NCI-H2107 treated with DMSO at 0.1 percent for 48 hours (cell line): ENCODE data around the gene SRGAP3.
"Not testable (repeated sequence)": the region's sequence is repeated elsewhere in the genome, so short reads cannot be mapped to it uniquely, and the experiment has no call there.

Experiments
- DNase-seq: peaks from one replicate; lab custom pipeline; 2025; ENCODE audit not compliant: unreplicated experiment; lab: John Stamatoyannopoulos, UW

SRGAP3 gene

DNA sequence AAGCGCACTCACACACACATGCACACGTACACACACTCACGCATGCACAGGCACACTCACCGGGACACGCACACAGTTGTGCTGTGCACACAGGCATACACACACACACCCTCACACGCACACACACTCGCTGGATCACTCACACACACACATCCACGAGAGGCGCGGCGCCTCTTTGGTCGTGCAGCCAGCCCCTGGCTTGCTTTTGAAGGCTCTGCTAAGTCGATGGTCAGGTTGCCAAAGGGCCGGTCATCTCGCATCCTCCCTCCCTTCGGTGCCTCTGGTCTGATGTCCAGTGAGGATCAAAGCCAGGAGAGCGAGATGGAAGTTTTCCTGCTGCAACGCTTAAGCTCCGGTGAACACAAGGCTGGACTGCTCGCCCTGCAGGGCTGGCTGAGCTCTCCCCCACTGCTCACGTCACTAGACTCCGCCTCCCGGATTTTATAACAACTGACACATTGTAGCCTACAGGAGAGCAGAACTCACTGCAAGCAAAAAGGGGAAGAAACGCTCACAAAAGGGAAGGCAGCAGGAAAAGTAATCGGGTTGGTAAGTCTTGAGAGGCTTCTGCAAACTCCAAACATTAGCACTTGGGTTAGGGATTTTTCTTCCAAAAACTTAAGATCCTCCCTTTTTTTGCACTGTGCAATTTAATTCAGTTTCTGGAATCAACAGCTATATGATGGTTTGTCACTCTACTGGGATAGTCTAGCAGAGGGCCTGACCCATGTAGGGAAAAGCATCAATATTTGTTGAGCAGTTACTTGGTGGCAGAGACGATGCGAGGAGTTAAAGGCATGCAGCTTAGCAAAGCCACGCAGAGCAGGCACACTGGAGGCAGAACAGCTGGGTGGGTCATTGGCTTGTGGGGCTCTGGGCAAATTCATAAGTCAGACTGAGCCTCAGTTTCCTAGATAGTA lies at the start of gene SRGAP3:
Gene SRGAP3 (minus strand): TSS at position 374 of the 920 bp plus-strand sequence. CDS start 695 bp downstream, outside the sequence.
- DNase-seq: peak; percentile 88

DNA sequence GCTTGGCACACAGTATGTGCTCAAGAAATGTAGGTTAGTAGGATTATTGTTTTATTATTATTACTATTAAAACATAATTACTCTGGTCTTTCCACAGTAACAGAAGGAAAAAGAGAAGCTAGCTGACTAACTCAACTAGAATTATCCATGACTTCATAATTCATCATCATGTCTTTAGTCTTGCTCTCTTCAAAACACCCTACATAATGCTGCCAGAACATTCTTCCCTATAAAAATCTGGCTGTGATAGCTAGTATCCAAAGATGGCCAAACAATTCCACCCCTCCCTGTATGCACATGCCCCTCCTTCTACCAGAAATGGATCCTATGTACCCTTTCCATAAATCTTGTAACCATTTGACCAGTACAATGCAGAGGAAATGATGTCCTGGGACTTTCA lies 48.8 kb upstream of the SRGAP3 start:
- DNase-seq: no peak

GRCh38 chr3:9296241-9296640 lies 46.8 kb upstream of the SRGAP3 start:
- DNase-seq: no peak

GRCh38 chr3:9295007-9295406 lies 45.6 kb upstream of the SRGAP3 start:
- DNase-seq: no peak

DNA sequence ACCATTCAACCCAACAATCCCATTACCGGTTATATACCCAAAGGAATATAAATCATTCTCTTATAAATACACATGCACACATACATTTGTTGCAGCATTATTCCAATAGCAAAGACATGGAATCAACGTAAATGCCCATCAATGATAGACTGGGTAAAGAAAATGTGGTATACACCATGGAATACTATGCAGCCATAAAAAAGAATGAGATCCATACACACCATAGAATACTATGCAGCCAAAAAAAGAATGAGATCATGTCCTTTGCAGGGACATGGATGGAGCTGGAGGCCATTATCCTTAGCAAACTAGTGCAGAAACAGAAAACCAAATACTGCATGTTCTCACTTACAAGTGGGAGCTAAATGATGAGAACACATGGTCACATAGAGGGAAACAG lies 44.5 kb upstream of the SRGAP3 start:
- not testable (repeated sequence) for DNase-seq

DNA sequence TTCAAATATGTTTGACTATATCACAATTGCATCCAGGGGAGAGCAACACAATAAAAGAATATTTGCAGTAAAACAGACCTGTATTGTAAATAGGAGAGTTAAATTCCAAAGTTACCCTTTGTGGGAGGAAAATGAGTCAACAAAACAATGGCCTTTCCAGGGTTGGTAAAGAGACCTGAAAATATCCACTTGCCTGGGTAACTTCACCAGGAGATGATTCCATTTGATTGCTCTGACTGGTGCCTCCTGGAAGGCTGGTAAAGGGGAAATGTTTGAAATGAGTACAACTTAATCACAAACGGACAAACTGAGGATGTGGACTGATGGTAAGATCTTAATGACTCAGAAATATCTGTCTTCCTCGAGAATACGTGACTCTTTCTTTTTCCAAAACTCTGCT lies 43.6 kb upstream of the SRGAP3 start:
- no peak for DNase-seq

- DNase-seq: no peak
Measured at GRCh38 chr3:9292516-9292915, 43.1 kb upstream of the SRGAP3 start.

GRCh38 chr3:9291821-9292410 lies 42.5 kb upstream of the SRGAP3 start:
- no peak for DNase-seq

DNA sequence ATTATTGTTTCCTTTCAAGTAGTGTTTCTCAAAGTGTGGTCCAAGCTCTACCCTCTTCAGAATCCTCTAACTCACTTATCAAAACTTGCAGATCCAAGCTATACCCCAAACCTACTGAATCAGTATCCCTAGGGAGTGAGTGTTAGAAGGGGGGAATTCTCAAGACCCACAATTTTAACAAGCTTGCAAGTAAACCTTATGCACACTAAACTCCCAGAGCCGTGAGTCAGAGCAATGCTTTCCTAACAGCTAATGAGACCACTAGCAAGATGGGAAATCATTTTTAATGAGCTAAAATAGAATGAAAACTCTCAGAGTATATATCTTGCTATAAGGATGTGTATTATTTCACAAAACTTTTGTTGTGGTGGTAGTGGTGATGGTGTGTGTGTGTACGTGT lies 41.1 kb upstream of the SRGAP3 start:
- no peak for DNase-seq

DNA sequence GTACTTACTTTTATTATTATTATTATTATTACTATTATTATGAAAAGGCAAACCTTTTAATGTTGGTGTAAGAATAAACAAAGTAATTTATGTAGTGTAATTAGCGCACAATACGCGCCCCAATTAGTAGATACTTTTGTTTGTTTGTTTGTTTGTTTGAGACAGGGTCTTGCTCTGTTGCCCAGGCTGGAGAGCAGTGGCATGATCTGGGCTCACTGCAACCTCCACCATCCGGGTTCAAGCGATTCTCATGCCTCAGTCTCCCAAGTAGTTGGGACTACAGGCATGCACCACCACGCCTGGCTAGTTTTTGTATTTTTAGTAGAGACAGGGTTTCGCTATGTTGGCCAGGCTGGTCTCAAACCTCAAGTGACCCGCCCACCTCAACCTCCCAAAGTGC lies 32.1 kb upstream of the SRGAP3 start:
- DNase-seq: not testable (repeated sequence)

DNA sequence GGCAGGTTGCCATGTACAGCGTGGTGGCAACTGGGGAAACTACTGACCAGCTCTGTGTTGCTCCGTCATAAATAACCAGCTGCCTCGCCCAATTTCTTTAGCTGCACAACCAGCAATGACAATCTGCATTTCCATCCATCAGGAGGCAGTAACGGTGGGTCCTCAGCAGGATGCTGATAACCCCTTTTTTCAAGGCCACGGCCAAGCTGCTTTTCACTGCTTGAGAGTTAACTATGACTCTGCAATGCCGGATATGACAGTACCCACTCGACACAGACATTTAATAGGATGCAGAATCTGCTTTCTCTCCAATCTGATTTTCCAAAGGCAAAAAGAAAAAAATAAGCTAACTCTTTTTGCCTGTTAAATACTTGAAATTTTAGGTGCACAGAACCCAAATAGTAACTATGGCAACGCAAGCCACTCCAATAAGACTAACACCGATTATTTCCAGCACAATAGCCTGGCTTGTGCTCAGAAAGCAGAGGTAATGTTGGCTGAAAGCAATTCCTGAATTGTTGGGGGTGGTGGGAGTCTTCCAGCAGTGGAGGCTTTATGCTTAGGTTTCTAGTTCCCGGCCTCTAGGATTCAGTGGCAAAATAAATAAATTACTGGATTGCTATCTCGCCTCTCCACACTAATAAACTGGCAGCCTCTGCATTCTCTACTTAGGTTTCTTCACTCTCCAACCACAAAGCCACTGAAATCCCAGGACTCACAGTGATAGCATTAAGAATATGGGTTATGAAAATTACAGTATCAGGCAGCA lies 31.2 kb upstream of the SRGAP3 start:
- DNase-seq: peak; percentile 17

- no peak for DNase-seq
Measured at GRCh38 chr3:9279966-9280365, 30.5 kb upstream of the SRGAP3 start.

DNA sequence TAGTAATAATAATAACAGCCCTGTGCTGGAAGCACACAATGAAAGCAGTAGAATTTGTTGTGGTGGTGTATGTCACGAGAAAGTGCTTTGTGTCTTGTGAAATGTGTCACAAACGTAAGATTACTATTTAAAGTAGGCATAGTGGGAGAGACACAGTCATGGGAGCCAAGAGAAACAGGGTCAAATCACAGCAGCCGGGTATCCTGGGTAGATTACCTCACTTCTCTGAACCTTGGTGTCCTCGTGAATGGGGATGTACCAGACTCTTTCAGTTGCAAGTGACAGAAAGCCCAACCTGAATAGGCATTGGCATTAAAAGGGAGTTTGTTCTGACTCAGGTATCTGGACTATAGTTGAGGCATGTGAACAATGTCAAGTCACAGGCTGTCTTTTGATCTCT lies 29.1 kb upstream of the SRGAP3 start:
- DNase-seq: no peak

GRCh38 chr3:9278085-9278484 lies 28.6 kb upstream of the SRGAP3 start:
- no peak for DNase-seq

DNA sequence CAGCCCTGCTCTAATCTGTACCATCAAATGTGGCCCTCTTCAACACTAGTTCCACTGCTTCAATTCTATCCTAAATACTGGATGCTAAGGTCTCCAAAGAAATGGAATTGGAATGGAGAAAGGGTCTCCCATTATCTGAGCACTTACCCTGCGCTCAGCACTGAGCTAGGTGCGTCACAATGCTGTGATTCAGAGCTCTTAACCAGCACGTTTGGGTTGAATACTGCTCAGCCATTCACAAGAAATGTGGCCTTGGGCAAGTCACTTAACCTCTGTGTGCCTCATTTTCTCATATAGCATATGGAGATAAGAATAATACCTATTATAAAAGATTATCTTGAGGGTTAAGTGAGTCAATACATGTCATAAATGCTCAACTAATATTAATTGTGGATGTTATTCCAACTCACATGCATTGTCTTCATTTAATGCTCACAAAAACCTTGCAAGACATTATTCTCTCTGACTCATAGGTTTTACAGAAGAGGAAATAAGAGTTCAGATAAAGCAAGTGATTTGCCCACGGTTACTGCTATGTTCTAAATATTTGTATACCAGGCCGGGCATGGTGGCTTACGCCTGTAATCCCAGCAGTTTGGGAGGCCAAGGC lies 27.4 kb upstream of the SRGAP3 start:
- no peak for DNase-seq

- DNase-seq: no peak
Measured at GRCh38 chr3:9271903-9272302, 22.5 kb upstream of the SRGAP3 start.

DNA sequence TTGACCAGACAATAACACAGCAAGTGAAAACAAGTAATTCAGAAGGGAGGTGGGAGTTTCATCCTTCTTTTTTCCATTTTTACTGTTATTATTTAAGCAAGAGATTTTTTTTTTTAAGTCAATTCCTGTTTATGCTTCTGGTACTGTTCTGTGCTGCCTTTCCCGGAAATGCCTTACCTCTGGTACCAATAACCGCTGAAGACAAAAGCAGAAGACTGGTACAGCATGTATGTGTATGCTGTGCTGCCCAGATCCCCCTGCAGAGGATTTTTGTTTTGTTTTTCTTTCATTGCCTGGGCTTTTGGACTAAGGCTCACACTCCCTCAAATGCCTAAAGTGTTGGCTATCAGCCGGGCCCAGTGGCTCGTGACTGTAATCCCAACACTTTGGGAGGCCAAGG lies 21.3 kb upstream of the SRGAP3 start:
- DNase-seq: no peak

DNA sequence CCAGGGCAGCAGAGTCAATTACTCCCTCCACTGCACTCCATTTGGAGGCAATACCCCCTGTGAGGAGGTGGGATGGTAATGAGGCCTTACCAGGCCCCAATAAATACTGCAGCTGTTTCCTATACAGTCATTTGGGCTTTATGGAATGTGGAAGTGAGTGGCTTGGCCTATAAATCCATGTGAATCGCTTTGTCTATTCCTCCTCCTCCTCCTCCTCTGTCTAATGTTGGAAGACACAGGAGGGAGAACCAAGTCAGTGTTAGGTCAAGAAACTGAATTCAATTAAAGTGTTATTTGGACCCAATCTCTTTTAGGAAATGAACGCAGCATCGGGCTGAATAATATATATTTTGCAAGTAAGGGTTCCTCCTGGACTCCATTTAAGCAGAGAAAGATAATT lies 17.3 kb upstream of the SRGAP3 start:
- no peak for DNase-seq

DNA sequence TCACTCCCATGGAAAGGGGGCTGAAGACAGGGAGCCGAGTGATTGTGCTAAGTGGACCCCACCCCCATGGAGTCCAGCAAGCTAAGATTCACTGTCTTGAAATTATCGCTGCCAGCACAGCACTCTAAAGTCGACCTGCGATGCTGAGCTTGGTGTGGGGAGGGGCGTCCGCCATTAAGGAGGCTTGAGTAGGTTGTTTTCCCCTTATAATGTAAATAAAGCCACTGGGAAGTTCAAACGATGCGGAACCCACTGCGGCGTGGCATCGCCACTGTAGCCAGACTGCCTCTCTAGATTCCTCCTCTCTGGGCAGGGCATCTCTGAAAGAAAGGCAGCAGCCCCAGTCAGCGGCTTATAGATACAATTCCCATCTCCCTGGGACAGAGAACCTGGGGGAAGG lies 10.9 kb upstream of the SRGAP3 start:
- DNase-seq: no peak

GRCh38 chr3:9257092-9257491 lies 7.6 kb upstream of the SRGAP3 start:
- DNase-seq: no peak

- no peak for DNase-seq
Measured at GRCh38 chr3:9255976-9256375, 6.5 kb upstream of the SRGAP3 start.
